WTC11 (cell line): Measurements from ENCODE around the gene AOX1. TPM values are rescaled to one million over a fixed set of nuclear protein-coding genes. Genes with fewer than 3 reads are reported as not detected.
A peak's percentile ranks its signal among the peaks of the same experiment; 100 is the strongest.

ENCODE experiments used
- ATAC-seq: fragments of 200-7000 bp; cut with Tn5 transposase; 2 replicates; pipeline ENCODE4 v1.10.0; 2021; ENCODE audit warnings: mild to moderate bottlenecking, moderate library complexity
- CTCF ChIA-PET: fragments of 300-600 bp; sonication (Branson Sonifier 250); formaldehyde crosslinking; loops from one replicate; lab custom pipeline; 2021; ENCODE audit warnings: antibody characterized with exemption; lab: Charles Lee
- POLR2A ChIA-PET: fragments of 350-600 bp; sonication (Branson Sonifier 250); formaldehyde crosslinking; loops from one replicate; lab custom pipeline; 2021; ENCODE audit warnings: antibody characterized with exemption; lab: Charles Lee
- DNase-seq: peaks from one replicate; pipeline ENCODE4 v3.0.0; 2021; ENCODE audit warnings: low spot score
- H3K27ac Mint-ChIP-seq: 2 replicates; pipeline ENCODE4 v1.8.0; 2021; ENCODE audit warnings: mixed read lengths
- H3K27me3 Mint-ChIP-seq: 2 replicates; pipeline ENCODE4 v1.8.0; 2021; ENCODE audit warnings: low read depth, mild to moderate bottlenecking, moderate library complexity, mixed read lengths
- H3K36me3 Mint-ChIP-seq: 2 replicates; pipeline ENCODE4 v1.8.0; 2021; ENCODE audit warnings: mixed read lengths
- H3K4me1 Mint-ChIP-seq: 2 replicates; pipeline ENCODE4 v1.8.0; 2022; ENCODE audit warnings: mixed read lengths
- H3K4me3 Mint-ChIP-seq: 2 replicates; pipeline ENCODE4 v1.8.0; 2021; ENCODE audit warnings: mild to moderate bottlenecking, moderate library complexity, mixed read lengths
- H3K9me3 Mint-ChIP-seq: 2 replicates; pipeline ENCODE4 v1.8.0; 2021; ENCODE audit warnings: mixed read lengths
- AFF4 ChIP-seq: sonication (generic); formaldehyde crosslinking; IDR thresholded peaks from 2 replicates; pipeline ENCODE4 v1.8.1; 2023; ENCODE audit warnings: mild to moderate bottlenecking, missing genetic modification reagents, borderline replicate concordance
- CBFB ChIP-seq: sonication (generic); formaldehyde crosslinking; IDR thresholded peaks from 2 replicates; pipeline ENCODE4 v1.8.1; 2022; ENCODE audit warnings: mild to moderate bottlenecking, low read depth, missing genetic modification reagents
- CREM ChIP-seq: sonication (generic); formaldehyde crosslinking; IDR thresholded peaks from 2 replicates; pipeline ENCODE4 v1.8.1; 2022; ENCODE audit warnings: mild to moderate bottlenecking, missing genetic modification reagents, moderate library complexity
- CTCF ChIP-seq: fragments of 200-600 bp; IDR thresholded peaks from 2 replicates; pipeline ENCODE4 v1.8.0; 2022; ENCODE audit warnings: antibody characterized with exemption
- ELF4 ChIP-seq: sonication (generic); formaldehyde crosslinking; IDR thresholded peaks from 2 replicates; pipeline ENCODE4 v1.8.1; 2022; ENCODE audit warnings: low read depth, mild to moderate bottlenecking, moderate library complexity, missing genetic modification reagents
- FOXK1 ChIP-seq: sonication (generic); formaldehyde crosslinking; IDR thresholded peaks from 2 replicates; pipeline ENCODE4 v1.8.0; 2022; ENCODE audit warnings: mild to moderate bottlenecking, moderate library complexity, missing genetic modification reagents
- GTF2I ChIP-seq: fragments of 250-450 bp; sonication (Bioruptor Pico); conservative IDR thresholded peaks from 2 replicates; pipeline ENCODE4 v1.4.0; 2021; ENCODE audit warnings: mild to moderate bottlenecking
- KAT7 ChIP-seq: sonication (generic); formaldehyde crosslinking; IDR thresholded peaks from 2 replicates; pipeline ENCODE4 v1.8.1; 2023; ENCODE audit warnings: missing genetic modification reagents, mild to moderate bottlenecking, borderline replicate concordance
- MXD4 ChIP-seq: fragments of 250-450 bp; sonication (Bioruptor Pico); IDR thresholded peaks from 2 replicates; pipeline ENCODE4 v1.8.0; 2021; ENCODE audit warnings: mild to moderate bottlenecking, moderate library complexity, borderline replicate concordance
- NFYB ChIP-seq: sonication (generic); formaldehyde crosslinking; conservative IDR thresholded peaks from 2 replicates; pipeline ENCODE4 v1.8.0; 2022; ENCODE audit warnings: low read depth, missing genetic modification reagents
- NR3C1 ChIP-seq: sonication (generic); formaldehyde crosslinking; conservative IDR thresholded peaks from 2 replicates; pipeline ENCODE4 v1.8.1; 2023; ENCODE audit warnings: low read depth, mild to moderate bottlenecking, missing genetic modification reagents
- PREB ChIP-seq: sonication (generic); formaldehyde crosslinking; IDR thresholded peaks from 2 replicates; pipeline ENCODE4 v1.8.1; 2022; ENCODE audit warnings: mild to moderate bottlenecking, missing genetic modification reagents, moderate library complexity, borderline replicate concordance
- PRRX2 ChIP-seq: fragments of 250-450 bp; sonication (Bioruptor Pico); IDR thresholded peaks from 2 replicates; pipeline ENCODE4 v1.8.0; 2021; ENCODE audit warnings: mild to moderate bottlenecking
- RELA ChIP-seq: sonication (generic); formaldehyde crosslinking; IDR thresholded peaks from 2 replicates; pipeline ENCODE4 v1.8.1; 2022; ENCODE audit warnings: missing genetic modification reagents, mild to moderate bottlenecking, borderline replicate concordance
- SMAD3 ChIP-seq: sonication (generic); formaldehyde crosslinking; IDR thresholded peaks from 2 replicates; pipeline ENCODE4 v1.8.0; 2022; ENCODE audit warnings: missing genetic modification reagents, mild to moderate bottlenecking, borderline replicate concordance
- TEAD1 ChIP-seq: sonication (generic); formaldehyde crosslinking; IDR thresholded peaks from 2 replicates; pipeline ENCODE4 v1.8.0; 2022; ENCODE audit warnings: mild to moderate bottlenecking, missing genetic modification reagents
- ZMAT4 ChIP-seq: fragments of 250-450 bp; sonication (Bioruptor Pico); IDR thresholded peaks from 2 replicates; pipeline ENCODE4 v1.9.0; 2021; ENCODE audit warnings: mild to moderate bottlenecking
- ZNF219 ChIP-seq: sonication (generic); formaldehyde crosslinking; IDR thresholded peaks from 2 replicates; pipeline ENCODE4 v1.8.0; 2023; ENCODE audit warnings: missing genetic modification reagents, mild to moderate bottlenecking, borderline replicate concordance
- ZNF263 ChIP-seq: sonication (generic); formaldehyde crosslinking; IDR thresholded peaks from 2 replicates; pipeline ENCODE4 v1.8.1; 2022; ENCODE audit warnings: low read depth, mild to moderate bottlenecking, moderate library complexity, missing genetic modification reagents
- ZNF317 ChIP-seq: sonication (generic); formaldehyde crosslinking; IDR thresholded peaks from 2 replicates; pipeline ENCODE4 v1.8.1; 2023; ENCODE audit warnings: low read depth, mild to moderate bottlenecking, moderate library complexity, missing genetic modification reagents, borderline replicate concordance
- ZNF671 ChIP-seq: fragments of 250-450 bp; sonication (Bioruptor Pico); IDR thresholded peaks from 2 replicates; pipeline ENCODE4 v1.8.0; 2021; ENCODE audit warnings: mild to moderate bottlenecking
- total RNA-seq: library from RNA; stranded (reverse); gene quantifications from 3 replicates; pipeline ENCODE4 v1.2.3, GENCODE V29; 2021
- TF ChIP-seq, protein P1 (sequence below): sonication (generic); formaldehyde crosslinking; IDR thresholded peaks from 2 replicates; pipeline ENCODE4 v1.8.1; 2022; ENCODE audit warnings: low read depth, mild to moderate bottlenecking, moderate library complexity, missing genetic modification reagents, borderline replicate concordance
- TF ChIP-seq, protein P2 (sequence below): sonication (generic); formaldehyde crosslinking; IDR thresholded peaks from 2 replicates; pipeline ENCODE4 v1.8.0; 2023; ENCODE audit warnings: missing genetic modification reagents, mild to moderate bottlenecking, borderline replicate concordance

Gene AOX1
- total RNA-seq, 1 experiment from 2014 or later = 4.8 TPM

- Mint-ChIP-seq H3K36me3 (no peaks in the 10 kb centered on the region), H3K27ac (no peak overlapping the region), H3K9me3 (no peaks in the 10 kb centered on the region), H3K4me1 (no peaks in the 10 kb centered on the region), H3K4me3 (no peak overlapping the region), H3K27me3 (no peaks in the 10 kb centered on the region)
- ChIA-PET CTCF (interaction anchor here (1.3 kb wide), 1 partner anchor 28 kb away, joined by 4 read pairs; the partner anchor contains the start of gene AOX1), POLR2A (no interaction called here)
- TF ChIP-seq ELF4 (CRISPR knock-in tag) = no peak
- no peak for TF ChIP-seq TEAD1
- TF ChIP-seq SMAD3 = no peak
- TF ChIP-seq, protein P1, sequence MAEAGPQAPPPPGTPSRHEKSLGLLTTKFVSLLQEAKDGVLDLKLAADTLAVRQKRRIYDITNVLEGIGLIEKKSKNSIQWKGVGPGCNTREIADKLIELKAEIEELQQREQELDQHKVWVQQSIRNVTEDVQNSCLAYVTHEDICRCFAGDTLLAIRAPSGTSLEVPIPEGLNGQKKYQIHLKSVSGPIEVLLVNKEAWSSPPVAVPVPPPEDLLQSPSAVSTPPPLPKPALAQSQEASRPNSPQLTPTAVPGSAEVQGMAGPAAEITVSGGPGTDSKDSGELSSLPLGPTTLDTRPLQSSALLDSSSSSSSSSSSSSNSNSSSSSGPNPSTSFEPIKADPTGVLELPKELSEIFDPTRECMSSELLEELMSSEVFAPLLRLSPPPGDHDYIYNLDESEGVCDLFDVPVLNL (CRISPR knock-in tag) = no peak
- TF ChIP-seq, protein P2, sequence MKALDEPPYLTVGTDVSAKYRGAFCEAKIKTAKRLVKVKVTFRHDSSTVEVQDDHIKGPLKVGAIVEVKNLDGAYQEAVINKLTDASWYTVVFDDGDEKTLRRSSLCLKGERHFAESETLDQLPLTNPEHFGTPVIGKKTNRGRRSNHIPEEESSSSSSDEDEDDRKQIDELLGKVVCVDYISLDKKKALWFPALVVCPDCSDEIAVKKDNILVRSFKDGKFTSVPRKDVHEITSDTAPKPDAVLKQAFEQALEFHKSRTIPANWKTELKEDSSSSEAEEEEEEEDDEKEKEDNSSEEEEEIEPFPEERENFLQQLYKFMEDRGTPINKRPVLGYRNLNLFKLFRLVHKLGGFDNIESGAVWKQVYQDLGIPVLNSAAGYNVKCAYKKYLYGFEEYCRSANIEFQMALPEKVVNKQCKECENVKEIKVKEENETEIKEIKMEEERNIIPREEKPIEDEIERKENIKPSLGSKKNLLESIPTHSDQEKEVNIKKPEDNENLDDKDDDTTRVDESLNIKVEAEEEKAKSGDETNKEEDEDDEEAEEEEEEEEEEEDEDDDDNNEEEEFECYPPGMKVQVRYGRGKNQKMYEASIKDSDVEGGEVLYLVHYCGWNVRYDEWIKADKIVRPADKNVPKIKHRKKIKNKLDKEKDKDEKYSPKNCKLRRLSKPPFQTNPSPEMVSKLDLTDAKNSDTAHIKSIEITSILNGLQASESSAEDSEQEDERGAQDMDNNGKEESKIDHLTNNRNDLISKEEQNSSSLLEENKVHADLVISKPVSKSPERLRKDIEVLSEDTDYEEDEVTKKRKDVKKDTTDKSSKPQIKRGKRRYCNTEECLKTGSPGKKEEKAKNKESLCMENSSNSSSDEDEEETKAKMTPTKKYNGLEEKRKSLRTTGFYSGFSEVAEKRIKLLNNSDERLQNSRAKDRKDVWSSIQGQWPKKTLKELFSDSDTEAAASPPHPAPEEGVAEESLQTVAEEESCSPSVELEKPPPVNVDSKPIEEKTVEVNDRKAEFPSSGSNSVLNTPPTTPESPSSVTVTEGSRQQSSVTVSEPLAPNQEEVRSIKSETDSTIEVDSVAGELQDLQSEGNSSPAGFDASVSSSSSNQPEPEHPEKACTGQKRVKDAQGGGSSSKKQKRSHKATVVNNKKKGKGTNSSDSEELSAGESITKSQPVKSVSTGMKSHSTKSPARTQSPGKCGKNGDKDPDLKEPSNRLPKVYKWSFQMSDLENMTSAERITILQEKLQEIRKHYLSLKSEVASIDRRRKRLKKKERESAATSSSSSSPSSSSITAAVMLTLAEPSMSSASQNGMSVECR (CRISPR knock-in tag) = no peak
- no peak for TF ChIP-seq GTF2I (CRISPR knock-in tag)
- TF ChIP-seq PRRX2 (CRISPR knock-in tag) = no peak
- DNase-seq = no peak
- no peak for ATAC-seq
These were observed 28.4 kb downstream of the AOX1 start for GRCh38 chr2:200614249-200614648.

DNA sequence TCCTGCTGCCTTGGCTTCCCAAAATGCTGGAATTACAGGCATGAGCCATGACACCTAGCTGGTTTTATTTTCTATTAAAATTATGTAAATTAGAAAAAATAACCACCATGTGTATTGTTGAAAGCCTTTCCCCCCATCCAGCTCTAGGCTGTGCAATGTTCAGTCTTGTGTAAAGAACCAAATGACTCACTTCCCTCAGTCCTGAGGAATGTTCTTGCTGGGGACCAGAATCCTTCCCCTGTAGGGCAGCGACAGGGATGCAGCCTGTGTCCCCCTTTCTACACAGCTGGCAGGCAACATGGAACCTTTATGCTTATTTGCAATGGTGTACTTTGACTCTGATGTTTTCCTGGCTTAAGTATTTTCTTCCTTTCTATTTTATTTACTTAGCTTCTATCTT is 29.4 kb downstream of the AOX1 start:
- Mint-ChIP-seq H3K9me3 (no peaks in the 10 kb centered on the region), H3K4me3 (no peak overlapping the region), H3K27me3 (no peaks in the 10 kb centered on the region), H3K27ac (no peak overlapping the region), H3K4me1 (no peaks in the 10 kb centered on the region), H3K36me3 (no peaks in the 10 kb centered on the region)
- POLR2A ChIA-PET = no interaction called here
- ATAC-seq = peak; percentile 43; the same call in 1 of the 2 replicates
- DNase-seq = no peak
- CTCF ChIA-PET = no interaction called here
- TF ChIP-seq RELA (no peak), ZNF219 (CRISPR knock-in tag) (no peak), FOXK1 (no peak), ZNF317 (no peak), AFF4 (CRISPR knock-in tag) (no peak), MXD4 (CRISPR knock-in tag) (no peak), ZNF671 (no peak), ZMAT4 (no peak), ELF4 (CRISPR knock-in tag) (no peak), CREM (CRISPR knock-in tag) (no peak), NR3C1 (CRISPR knock-in tag) (no peak), CTCF (no peak), ZNF263 (CRISPR knock-in tag) (no peak), KAT7 (CRISPR knock-in tag) (no peak), PREB (CRISPR knock-in tag) (no peak), CBFB (CRISPR knock-in tag) (no peak), NFYB (no peak)
